Suprapubic skin (tissue), 4 donors: ENCODE data around the gene FGF3. TPM values are rescaled to one million over a fixed set of nuclear protein-coding genes. Genes with fewer than 3 reads are reported as not detected.
A peak's percentile ranks its signal among the peaks of the same experiment; 100 is the strongest.

Experiments
- DNase-seq, 2 donors: peaks; one replicate each; pipeline ENCODE4 v3.0.0-alpha.2; 2019; ENCODE audit warnings: low spot score in 2 of 2
- H3K27ac ChIP-seq: fragments of 200-600 bp; sonication (generic); one replicate; pipeline ENCODE4 v1.5.1; 2019
- H3K27me3 ChIP-seq: fragments of 200-600 bp; sonication (generic); one replicate; pipeline ENCODE4 v1.5.1; 2019
- H3K36me3 ChIP-seq: fragments of 200-600 bp; sonication (generic); one replicate; pipeline ENCODE4 v1.5.1; 2019
- H3K4me1 ChIP-seq: fragments of 200-600 bp; sonication (generic); one replicate; pipeline ENCODE4 v1.5.1; 2019
- H3K4me3 ChIP-seq: fragments of 200-600 bp; sonication (generic); one replicate; pipeline ENCODE4 v1.5.1; 2019; ENCODE audit warnings: mild to moderate bottlenecking
- H3K9me3 ChIP-seq: fragments of 200-600 bp; sonication (generic); one replicate; pipeline ENCODE4 v1.5.1; 2019
- EP300 ChIP-seq: sonication (generic); formaldehyde crosslinking; IDR thresholded peaks from one replicate; pipeline ENCODE4 v1.6.1; 2017; ENCODE audit warnings: antibody characterized with exemption
- POLR2A ChIP-seq, 2 donors: fragments of 450-650 bp; IDR thresholded peaks; one replicate each; pipeline ENCODE4 v1.6.1; 2017; ENCODE audit warnings: antibody characterized with exemption in 2 of 2, mild to moderate bottlenecking in 2 of 2, moderate library complexity in 2 of 2
- POLR2AphosphoS5 ChIP-seq, 3 donors: sonication (generic); formaldehyde crosslinking; IDR thresholded peaks; one replicate each; pipeline ENCODE4 v1.6.1; 2017; ENCODE audit warnings: antibody characterized with exemption in 3 of 3
- WGBS: methylation state at CpG from one replicate; pipeline ENCODE4 v1.1.5; 2018; 5-methylcytosine and 5-hydroxymethylcytosine counted together
- total RNA-seq, 4 donors: library from RNA; depleted of rRNA; stranded (reverse); fragments of >200 nt; gene quantifications; one replicate each; pipeline ENCODE4 v1.1.0, GENCODE V29; 2016
- TF ChIP-seq, protein P1 (sequence below), 2 donors: fragments of 200-600 bp in 1 of 2; fragments of 450-650 bp in 1 of 2; sonication (generic) in 1 of 2; IDR thresholded peaks; one replicate each; pipeline ENCODE4 v1.5.1; 2016 to 2019; ENCODE audit warnings: antibody characterized with exemption in 2 of 2, mild to moderate bottlenecking in 1 of 2, moderate library complexity in 1 of 2

Gene FGF3
- total RNA-seq, 4 donors from 2014 or later: not detected

DNA sequence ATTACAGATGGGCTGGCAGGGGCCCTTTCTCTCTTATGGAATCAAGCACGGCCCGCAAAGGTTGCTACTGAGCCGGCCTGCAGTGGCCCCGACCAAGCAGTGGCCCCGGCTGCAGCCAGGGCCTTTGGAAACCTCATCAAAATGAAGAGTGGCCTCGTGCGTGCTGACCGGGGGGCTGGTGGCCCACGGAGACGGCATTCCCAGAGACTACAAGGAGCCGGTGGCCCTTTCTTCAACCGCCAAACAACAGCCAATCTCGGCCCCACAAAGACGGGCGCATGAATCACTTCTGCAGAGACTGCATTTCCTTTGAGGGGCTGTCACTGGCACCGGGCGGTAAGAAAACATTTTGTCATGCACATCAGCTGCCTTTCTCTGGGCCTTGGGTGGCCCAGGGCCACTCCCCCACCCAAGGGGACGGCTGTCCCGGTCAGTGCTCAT, 43.1 kb upstream of the FGF3 start:
- Histone ChIP-seq H3K4me3 (no peak overlapping the region), H3K9me3 (no peaks in the 10 kb centered on the region), H3K36me3 (no peaks in the 10 kb centered on the region), H3K27ac (no peak overlapping the region), H3K27me3 (peaks cover 74% of the 10 kb centered on the region), H3K4me1 (no peaks in the 10 kb centered on the region)
- DNase-seq: peak in 1 of 2 donors; percentile 58
- WGBS: 82% methylated on average over 5 of the region's 19 CpGs
- TF ChIP-seq, protein P1, sequence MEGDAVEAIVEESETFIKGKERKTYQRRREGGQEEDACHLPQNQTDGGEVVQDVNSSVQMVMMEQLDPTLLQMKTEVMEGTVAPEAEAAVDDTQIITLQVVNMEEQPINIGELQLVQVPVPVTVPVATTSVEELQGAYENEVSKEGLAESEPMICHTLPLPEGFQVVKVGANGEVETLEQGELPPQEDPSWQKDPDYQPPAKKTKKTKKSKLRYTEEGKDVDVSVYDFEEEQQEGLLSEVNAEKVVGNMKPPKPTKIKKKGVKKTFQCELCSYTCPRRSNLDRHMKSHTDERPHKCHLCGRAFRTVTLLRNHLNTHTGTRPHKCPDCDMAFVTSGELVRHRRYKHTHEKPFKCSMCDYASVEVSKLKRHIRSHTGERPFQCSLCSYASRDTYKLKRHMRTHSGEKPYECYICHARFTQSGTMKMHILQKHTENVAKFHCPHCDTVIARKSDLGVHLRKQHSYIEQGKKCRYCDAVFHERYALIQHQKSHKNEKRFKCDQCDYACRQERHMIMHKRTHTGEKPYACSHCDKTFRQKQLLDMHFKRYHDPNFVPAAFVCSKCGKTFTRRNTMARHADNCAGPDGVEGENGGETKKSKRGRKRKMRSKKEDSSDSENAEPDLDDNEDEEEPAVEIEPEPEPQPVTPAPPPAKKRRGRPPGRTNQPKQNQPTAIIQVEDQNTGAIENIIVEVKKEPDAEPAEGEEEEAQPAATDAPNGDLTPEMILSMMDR (IDR thresholded peaks at IDR 0.05): no peak
- TF ChIP-seq EP300 (no peak), POLR2A (IDR thresholded peaks at IDR 0.05) (no peak), POLR2AphosphoS5 (IDR thresholded peaks at IDR 0.05) (no peak)

DNA sequence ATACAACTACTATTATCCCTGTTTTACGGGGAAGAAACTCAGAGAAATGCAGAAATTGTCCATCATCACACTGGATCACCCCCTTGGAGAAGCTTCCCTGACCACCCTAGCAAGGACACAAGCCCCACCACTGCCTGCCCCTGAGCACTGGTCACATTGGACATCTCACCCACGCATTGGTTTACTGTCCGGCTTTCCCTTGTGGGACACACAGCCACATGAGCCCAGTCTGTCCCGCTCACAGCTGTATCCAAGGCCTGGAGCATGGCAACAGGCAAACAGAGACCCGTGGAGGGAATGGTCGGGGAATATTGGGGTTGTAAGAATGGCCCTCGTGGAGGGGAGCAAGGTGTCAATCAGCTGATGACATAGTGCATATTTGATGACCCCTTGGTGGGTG, 42.7 kb upstream of the FGF3 start:
- no peak for DNase-seq
- Histone ChIP-seq H3K36me3 (no peaks in the 10 kb centered on the region), H3K4me3 (no peak overlapping the region), H3K27me3 (peaks cover 76% of the 10 kb centered on the region), H3K9me3 (no peaks in the 10 kb centered on the region), H3K27ac (no peak overlapping the region), H3K4me1 (no peaks in the 10 kb centered on the region)
- WGBS: 83% methylated on average over 7 of the region's 7 CpGs
- TF ChIP-seq POLR2A (IDR thresholded peaks at IDR 0.05): no peak
- TF ChIP-seq, protein P1 (IDR thresholded peaks at IDR 0.05): no peak
- TF ChIP-seq EP300: no peak
- no peak for TF ChIP-seq POLR2AphosphoS5 (IDR thresholded peaks at IDR 0.05)

DNA sequence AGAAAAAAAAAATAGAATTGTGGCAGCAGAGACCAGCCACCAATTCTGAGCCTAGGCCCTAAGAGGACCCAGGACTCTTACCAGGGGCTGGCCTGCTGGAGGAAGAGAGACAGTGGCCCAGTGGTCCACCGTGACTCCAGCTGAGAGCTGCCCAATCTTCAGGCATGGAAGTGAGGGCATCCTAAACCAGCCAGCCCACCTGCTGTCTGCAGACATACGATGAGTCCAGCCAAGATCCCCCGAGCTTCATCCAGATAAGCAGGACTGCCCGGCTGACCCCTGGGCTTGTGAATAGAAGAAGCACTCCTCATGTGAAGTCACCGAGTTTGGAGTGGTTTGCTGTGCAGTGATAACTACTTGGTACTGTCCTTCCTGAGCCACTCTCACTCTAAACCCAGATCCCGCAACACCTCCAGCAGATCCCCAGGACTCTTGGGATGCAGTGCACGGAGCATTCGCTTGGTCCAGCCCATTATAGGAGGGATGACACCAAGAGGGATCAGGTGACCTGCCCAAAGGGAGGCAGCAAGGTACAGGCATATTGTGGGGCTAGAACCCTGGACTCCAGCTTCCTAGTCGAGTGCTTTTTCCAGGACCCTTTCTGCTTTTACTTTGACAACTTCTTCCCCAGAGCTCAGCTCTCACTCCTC, 41.7 kb upstream of the FGF3 start:
- H3K27ac ChIP-seq: no peak overlapping the region
- WGBS: 76% methylated on average over 9 of the region's 9 CpGs
- no peak overlapping the region for H3K4me3 ChIP-seq
- TF ChIP-seq POLR2A (IDR thresholded peaks at IDR 0.05): no peak
- no peaks in the 10 kb centered on the region for H3K9me3 ChIP-seq
- no peaks in the 10 kb centered on the region for H3K4me1 ChIP-seq
- peak in 1 of 2 donors; percentile 56 for DNase-seq
- no peaks in the 10 kb centered on the region for H3K36me3 ChIP-seq
- H3K27me3 ChIP-seq: peaks cover 72% of the 10 kb centered on the region

DNA sequence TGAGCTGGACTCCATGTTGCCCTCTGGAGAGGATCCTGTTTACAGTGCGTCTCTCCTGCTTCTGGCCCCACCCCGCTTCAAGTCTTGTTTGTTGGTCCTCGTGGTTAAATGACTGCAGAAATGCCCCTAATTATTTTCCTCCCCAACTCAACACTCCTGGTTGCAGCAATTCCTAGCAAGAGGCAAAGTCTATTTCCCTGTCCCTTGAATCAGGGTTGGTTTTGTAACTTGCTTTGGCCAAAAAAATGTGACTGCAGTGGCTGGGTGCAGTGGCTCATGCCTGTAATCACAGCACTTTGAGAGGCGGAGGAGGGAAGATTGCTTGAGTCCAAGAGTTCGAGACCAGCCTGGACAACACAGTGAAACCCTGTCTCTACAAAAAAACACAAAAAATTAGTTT, 41.0 kb upstream of the FGF3 start:
- Histone ChIP-seq H3K4me3 (no peak overlapping the region), H3K36me3 (no peaks in the 10 kb centered on the region), H3K27me3 (peaks cover 68% of the 10 kb centered on the region), H3K27ac (no peak overlapping the region), H3K4me1 (no peaks in the 10 kb centered on the region), H3K9me3 (no peaks in the 10 kb centered on the region)
- 66% methylated on average over 5 of the region's 5 CpGs for WGBS
- no peak for DNase-seq
- TF ChIP-seq, protein P1 (IDR thresholded peaks at IDR 0.05): no peak
- TF ChIP-seq POLR2AphosphoS5 (IDR thresholded peaks at IDR 0.05): no peak
- no peak for TF ChIP-seq EP300
- TF ChIP-seq POLR2A (IDR thresholded peaks at IDR 0.05): no peak

DNA sequence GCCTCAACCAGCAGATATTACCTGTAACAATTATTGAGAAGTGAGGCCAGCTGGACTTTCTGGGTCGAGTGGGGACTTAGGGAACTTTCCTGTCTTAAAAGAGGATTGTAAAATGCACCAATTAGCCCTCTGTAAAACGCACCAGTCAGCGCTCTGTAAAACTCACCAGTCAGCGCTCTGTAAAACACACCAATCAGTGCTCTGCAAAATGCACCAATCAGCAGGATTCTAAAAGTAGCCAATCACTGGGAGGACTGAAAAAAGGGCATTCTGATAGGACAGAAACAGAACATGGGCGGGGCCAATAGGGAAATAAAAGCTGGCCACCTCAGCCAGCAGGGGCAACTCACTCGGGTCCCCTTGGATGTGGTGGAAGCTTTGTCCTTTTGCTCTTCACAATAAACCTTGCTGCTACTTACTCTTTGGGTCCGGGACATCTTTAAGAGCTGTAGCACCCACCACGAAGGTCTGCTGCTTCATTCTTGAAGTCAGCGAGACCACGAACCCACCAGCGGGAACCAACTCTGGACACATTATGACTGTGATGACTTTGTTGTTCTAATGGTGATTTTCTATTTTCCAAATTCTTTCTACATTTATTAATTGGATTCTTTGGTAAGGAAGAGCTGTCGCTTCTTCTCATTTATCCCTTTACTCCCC, 40.2 kb upstream of the FGF3 start:
- H3K4me3 ChIP-seq: no peak overlapping the region
- 88% methylated on average over 12 of the region's 12 CpGs for WGBS
- H3K27ac ChIP-seq: no peak overlapping the region
- TF ChIP-seq, protein P1 (IDR thresholded peaks at IDR 0.05): no peak
- no peak for TF ChIP-seq POLR2A (IDR thresholded peaks at IDR 0.05)
- TF ChIP-seq POLR2AphosphoS5 (IDR thresholded peaks at IDR 0.05): no peak
- TF ChIP-seq EP300: no peak
- no peaks in the 10 kb centered on the region for H3K9me3 ChIP-seq
- peaks cover 65% of the 10 kb centered on the region for H3K27me3 ChIP-seq
- no peaks in the 10 kb centered on the region for H3K36me3 ChIP-seq
- no peak for DNase-seq
- no peaks in the 10 kb centered on the region for H3K4me1 ChIP-seq
